HepG2 (cell line): ENCODE data around the gene TMEM187. TPM values are rescaled to one million over a fixed set of nuclear protein-coding genes. Genes with fewer than 3 reads are reported as not detected.

Experiments
- CBX1 ChIP-seq: IDR thresholded peaks from one replicate; pipeline ENCODE4 v1.6.1; 2016; ENCODE audit warnings: antibody characterized with exemption, low read depth
- CCDC6 ChIP-seq: sonication (generic); formaldehyde crosslinking; IDR thresholded peaks from 2 replicates; pipeline ENCODE4 v1.8.1; 2022; ENCODE audit warnings: mild to moderate bottlenecking, missing genetic modification reagents, moderate library complexity
- CREM ChIP-seq, 2 experiments: sonication (generic) in 1 of 2; formaldehyde crosslinking in 1 of 2; IDR thresholded peaks; 2 replicates each; pipeline versions ENCODE4 v1.4.0 to v1.6.1; 2016 to 2020; ENCODE audit warnings: antibody characterized with exemption in 1 of 2, mild to moderate bottlenecking in 1 of 2, missing genetic modification reagents in 1 of 2
- EZH2 ChIP-seq: conservative IDR thresholded peaks from 2 replicates; pipeline ENCODE4 v1.6.1; 2012; ENCODE audit warnings: mild to moderate bottlenecking, low read depth, low read length, moderate library complexity
- FOXK2 ChIP-seq: fragments of 450-650 bp; IDR thresholded peaks from 2 replicates; pipeline ENCODE4 v1.6.1; 2016
- KLF13 ChIP-seq: sonication (generic); formaldehyde crosslinking; IDR thresholded peaks from 2 replicates; pipeline ENCODE4 v1.4.0; 2020; ENCODE audit warnings: mild to moderate bottlenecking, missing genetic modification reagents
- MTA3 ChIP-seq: sonication (generic); formaldehyde crosslinking; IDR thresholded peaks from 2 replicates; pipeline ENCODE4 v1.4.0; 2020; ENCODE audit warnings: missing genetic modification reagents
- NCOR1 ChIP-seq: fragments of 200-600 bp; sonication (generic); IDR thresholded peaks from 2 replicates; pipeline ENCODE4 v1.7.0; 2017; ENCODE audit warnings: antibody characterized with exemption, low read length, borderline replicate concordance
- RBM22 ChIP-seq: fragments of 200-400 bp; formaldehyde crosslinking; optimal IDR thresholded peaks from 2 replicates; pipeline ENCODE3; 2017; ENCODE audit warnings: mild to moderate bottlenecking, low read length, moderate library complexity
- RBM39 ChIP-seq: fragments of 200-400 bp; formaldehyde crosslinking; IDR thresholded peaks from one replicate; pipeline ENCODE4 v1.6.1; 2018; ENCODE audit warnings: antibody characterized with exemption, mild to moderate bottlenecking, low read depth, low read length; ENCODE audit not compliant: poor library complexity, severe bottlenecking
- SALL2 ChIP-seq: sonication (generic); formaldehyde crosslinking; IDR thresholded peaks from 2 replicates; pipeline ENCODE4 v1.8.1; 2023; ENCODE audit warnings: mild to moderate bottlenecking, missing genetic modification reagents, inconsistent platforms
- SOX13 ChIP-seq, 3 experiments: fragments of 450-650 bp in 1 of 3; sonication (generic) in 1 of 3; formaldehyde crosslinking in 1 of 3; IDR thresholded peaks in 2 of 3; conservative IDR thresholded peaks in 1 of 3; 2 replicates each; pipeline versions ENCODE4 v1.5.0 to v1.6.1; 2016 to 2020; ENCODE audit warnings: antibody characterized with exemption in 1 of 3, mild to moderate bottlenecking in 1 of 3, missing compliant biosample characterization in 1 of 3, missing genetic modification reagents in 1 of 3, moderate library complexity in 1 of 3
- SRSF4 ChIP-seq: fragments of 200-400 bp; formaldehyde crosslinking; IDR thresholded peaks from one replicate; pipeline ENCODE4 v1.6.1; 2018; ENCODE audit warnings: mild to moderate bottlenecking, low read depth, low read length, moderate library complexity; ENCODE audit not compliant: poor library complexity, severe bottlenecking
- TBP ChIP-seq: sonication (generic); formaldehyde crosslinking; IDR thresholded peaks from 2 replicates; pipeline ENCODE4 v1.5.0; 2020; ENCODE audit warnings: missing genetic modification reagents
- ZNF343 ChIP-seq: sonication (generic); formaldehyde crosslinking; IDR thresholded peaks from 2 replicates; pipeline ENCODE4 v1.4.0; 2020; ENCODE audit warnings: mild to moderate bottlenecking, missing genetic modification reagents
- ZNF496 ChIP-seq: sonication (generic); formaldehyde crosslinking; IDR thresholded peaks from 2 replicates; pipeline ENCODE4 v1.8.1; 2023; ENCODE audit warnings: mild to moderate bottlenecking, moderate library complexity, missing genetic modification reagents; ENCODE audit not compliant: insufficient replicate concordance
- ZNF513 ChIP-seq: sonication (generic); formaldehyde crosslinking; conservative IDR thresholded peaks from 2 replicates; pipeline ENCODE4 v1.5.0; 2020; ENCODE audit warnings: missing genetic modification reagents
- ZNF572 ChIP-seq: sonication (generic); formaldehyde crosslinking; IDR thresholded peaks from 2 replicates; pipeline ENCODE4 v1.5.1; 2020; ENCODE audit warnings: mild to moderate bottlenecking, missing genetic modification reagents
- ZNF780A ChIP-seq: sonication (generic); formaldehyde crosslinking; IDR thresholded peaks from 2 replicates; pipeline ENCODE4 v1.8.0; 2022; ENCODE audit warnings: mild to moderate bottlenecking, missing genetic modification reagents, moderate library complexity
- polyA plus RNA-seq, 8 experiments: library from polyadenylated mRNA; depleted of rRNA in 3 of 8; stranded (reverse) in 7 of 8; unstranded in 1 of 8; fragments of >200 nt; fragmentation: Illumina TruSeq in 4 of 8; extraction: Trizol in 4 of 8; gene quantifications; 2 replicates each; pipeline versions ENCODE4 v1.2.1 to v1.2.3, GENCODE V29; 2011 to 2016; ENCODE audit warnings: low read depth in 4 of 8, missing spikeins in 1 of 8, mixed read lengths in 1 of 8; ENCODE audit not compliant: insufficient read depth in 1 of 8
- total RNA-seq, 5 experiments: library from RNA; depleted of rRNA; stranded (reverse); fragments of >200 nt; fragmentation: Illumina TruSeq; extraction: Trizol; gene quantifications; 2 replicates each; pipeline ENCODE4 v1.2.3, GENCODE V29; 2016; ENCODE audit warnings: low read depth in 1 of 5
- TF ChIP-seq, protein P1 (sequence below): sonication (generic); formaldehyde crosslinking; IDR thresholded peaks from 2 replicates; pipeline ENCODE4 v1.4.0; 2020; ENCODE audit warnings: missing genetic modification reagents, mild to moderate bottlenecking, borderline replicate concordance
- TF ChIP-seq, protein P2 (sequence below): IDR thresholded peaks from 2 replicates; pipeline ENCODE4 v1.6.1; 2018; ENCODE audit warnings: missing genetic modification reagents
- TF ChIP-seq, protein P3 (sequence below): sonication (generic); formaldehyde crosslinking; IDR thresholded peaks from 2 replicates; pipeline ENCODE4 v1.5.0; 2020; ENCODE audit warnings: missing genetic modification reagents

The TMEM187 gene
- total and polyA plus RNA-seq, 2 of the 13 experiments (the other 11 are each of a cell fraction or from before 2014, with no cell fraction given): 2.2 to 6.2 TPM

GRCh38 chrX:153947009-153947769 is 25.4 kb upstream of the TMEM187 start (continued):
- peak; percentile 45; the same call in 1 of the 2 replicates for TF ChIP-seq NCOR1
- TF ChIP-seq SRSF4: no peak
- TF ChIP-seq FOXK2: no peak
- TF ChIP-seq TBP: no peak
- TF ChIP-seq, protein P1, sequence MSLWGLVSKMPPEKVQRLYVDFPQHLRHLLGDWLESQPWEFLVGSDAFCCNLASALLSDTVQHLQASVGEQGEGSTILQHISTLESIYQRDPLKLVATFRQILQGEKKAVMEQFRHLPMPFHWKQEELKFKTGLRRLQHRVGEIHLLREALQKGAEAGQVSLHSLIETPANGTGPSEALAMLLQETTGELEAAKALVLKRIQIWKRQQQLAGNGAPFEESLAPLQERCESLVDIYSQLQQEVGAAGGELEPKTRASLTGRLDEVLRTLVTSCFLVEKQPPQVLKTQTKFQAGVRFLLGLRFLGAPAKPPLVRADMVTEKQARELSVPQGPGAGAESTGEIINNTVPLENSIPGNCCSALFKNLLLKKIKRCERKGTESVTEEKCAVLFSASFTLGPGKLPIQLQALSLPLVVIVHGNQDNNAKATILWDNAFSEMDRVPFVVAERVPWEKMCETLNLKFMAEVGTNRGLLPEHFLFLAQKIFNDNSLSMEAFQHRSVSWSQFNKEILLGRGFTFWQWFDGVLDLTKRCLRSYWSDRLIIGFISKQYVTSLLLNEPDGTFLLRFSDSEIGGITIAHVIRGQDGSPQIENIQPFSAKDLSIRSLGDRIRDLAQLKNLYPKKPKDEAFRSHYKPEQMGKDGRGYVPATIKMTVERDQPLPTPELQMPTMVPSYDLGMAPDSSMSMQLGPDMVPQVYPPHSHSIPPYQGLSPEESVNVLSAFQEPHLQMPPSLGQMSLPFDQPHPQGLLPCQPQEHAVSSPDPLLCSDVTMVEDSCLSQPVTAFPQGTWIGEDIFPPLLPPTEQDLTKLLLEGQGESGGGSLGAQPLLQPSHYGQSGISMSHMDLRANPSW (CRISPR knock-in tag): no peak
- no peak for TF ChIP-seq ZNF343 (CRISPR knock-in tag)
- no peak for TF ChIP-seq KLF13
- no peak for TF ChIP-seq RBM39
- TF ChIP-seq ZNF780A (CRISPR knock-in tag): no peak
- peak; percentile 26; the same call in 1 of the 2 replicates for TF ChIP-seq CREM (IDR thresholded peaks at IDR 0.05)
- TF ChIP-seq CREM (CRISPR knock-in tag; IDR thresholded peaks at IDR 0.05): no peak
- TF ChIP-seq ZNF496 (CRISPR knock-in tag): no peak
- no peak for TF ChIP-seq CBX1
- TF ChIP-seq RBM22: peak; percentile 92
- TF ChIP-seq CCDC6 (CRISPR knock-in tag): no peak
- no peak for TF ChIP-seq SOX13 (IDR thresholded peaks at IDR 0.05)
- TF ChIP-seq SOX13 (CRISPR knock-in tag; conservative IDR thresholded peaks at IDR 0.05 in 1 of 2, IDR thresholded peaks at IDR 0.05 in 1 of 2): no peak
- no peak for TF ChIP-seq MTA3 (CRISPR knock-in tag)
- no peak for TF ChIP-seq SALL2
- no peak for TF ChIP-seq ZNF513
- no peak for TF ChIP-seq EZH2
- TF ChIP-seq, protein P2, sequence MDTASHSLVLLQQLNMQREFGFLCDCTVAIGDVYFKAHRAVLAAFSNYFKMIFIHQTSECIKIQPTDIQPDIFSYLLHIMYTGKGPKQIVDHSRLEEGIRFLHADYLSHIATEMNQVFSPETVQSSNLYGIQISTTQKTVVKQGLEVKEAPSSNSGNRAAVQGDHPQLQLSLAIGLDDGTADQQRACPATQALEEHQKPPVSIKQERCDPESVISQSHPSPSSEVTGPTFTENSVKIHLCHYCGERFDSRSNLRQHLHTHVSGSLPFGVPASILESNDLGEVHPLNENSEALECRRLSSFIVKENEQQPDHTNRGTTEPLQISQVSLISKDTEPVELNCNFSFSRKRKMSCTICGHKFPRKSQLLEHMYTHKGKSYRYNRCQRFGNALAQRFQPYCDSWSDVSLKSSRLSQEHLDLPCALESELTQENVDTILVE (CRISPR knock-in tag): no peak
- TF ChIP-seq, protein P3, sequence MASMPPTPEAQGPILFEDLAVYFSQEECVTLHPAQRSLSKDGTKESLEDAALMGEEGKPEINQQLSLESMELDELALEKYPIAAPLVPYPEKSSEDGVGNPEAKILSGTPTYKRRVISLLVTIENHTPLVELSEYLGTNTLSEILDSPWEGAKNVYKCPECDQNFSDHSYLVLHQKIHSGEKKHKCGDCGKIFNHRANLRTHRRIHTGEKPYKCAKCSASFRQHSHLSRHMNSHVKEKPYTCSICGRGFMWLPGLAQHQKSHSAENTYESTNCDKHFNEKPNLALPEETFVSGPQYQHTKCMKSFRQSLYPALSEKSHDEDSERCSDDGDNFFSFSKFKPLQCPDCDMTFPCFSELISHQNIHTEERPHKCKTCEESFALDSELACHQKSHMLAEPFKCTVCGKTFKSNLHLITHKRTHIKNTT: no peak
- no peak for TF ChIP-seq ZNF572 (CRISPR knock-in tag)
